HG03457 (cell line): Measurements from ENCODE around the gene SLC4A2.

ENCODE experiments used
- ATAC-seq: cut with Tn5 transposase; IDR thresholded peaks from one replicate; pipeline ENCODE4 v1.9.1; 2021; ENCODE audit warnings: moderate number of reproducible peaks; ENCODE audit not compliant: unreplicated experiment

The SLC4A2 gene

DNA sequence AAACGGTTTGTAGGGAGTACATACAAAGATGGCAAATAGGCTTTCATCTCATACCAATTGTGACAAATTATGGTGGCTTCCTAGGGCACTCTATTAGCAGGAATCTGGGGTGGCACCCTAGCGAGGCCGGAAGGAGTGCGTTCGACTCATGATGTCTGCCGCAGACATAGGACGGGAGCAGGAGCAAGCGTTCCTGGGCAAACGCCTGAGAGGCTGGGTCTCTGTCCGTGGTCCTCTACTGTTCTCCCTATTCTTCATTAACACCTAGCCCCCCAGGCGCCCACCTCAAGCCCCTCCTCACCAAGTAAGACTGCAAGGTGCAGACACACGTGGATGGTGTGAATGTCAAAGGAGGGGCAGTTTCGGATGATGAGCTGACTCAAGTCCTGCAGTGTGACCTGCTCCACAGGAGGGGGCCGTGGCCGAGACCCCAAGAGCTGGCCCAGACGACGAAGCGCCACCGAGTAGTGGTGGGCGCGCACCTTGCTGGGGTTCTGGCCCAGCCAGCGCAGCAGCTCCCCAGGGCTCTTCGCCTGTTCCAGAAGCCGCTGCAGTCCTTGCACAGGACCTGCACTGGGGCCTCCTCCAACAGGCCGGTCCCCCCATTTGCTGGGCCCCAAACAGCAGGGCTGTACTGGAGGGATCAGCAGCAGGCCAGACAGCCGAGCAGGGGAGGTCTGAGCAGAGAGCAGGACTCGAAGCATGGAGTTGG lies 20.0 kb downstream of the SLC4A2 start:
- no peak for ATAC-seq

DNA sequence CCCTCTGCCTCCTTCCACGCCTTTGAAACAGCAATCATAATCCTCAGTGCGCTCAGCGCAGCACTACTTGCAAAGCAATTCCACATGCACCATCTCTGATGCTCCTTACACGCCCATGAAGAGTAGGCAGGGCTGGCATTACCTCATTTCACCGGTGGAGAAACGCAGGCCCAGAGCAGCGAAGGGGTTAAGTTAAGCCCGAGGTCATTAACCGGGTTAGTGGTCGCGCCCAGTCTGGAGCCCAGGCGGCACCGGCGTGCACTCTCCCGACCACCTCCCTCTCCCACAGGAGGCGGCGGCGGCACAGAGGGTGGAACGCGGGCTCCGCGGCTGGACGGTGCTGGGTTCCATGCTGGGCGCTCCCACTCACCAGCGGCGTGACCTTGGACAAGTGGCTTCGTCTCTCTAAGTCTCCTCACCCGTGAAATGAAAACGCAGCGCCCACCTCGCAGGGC lies 20.7 kb downstream of the SLC4A2 start:
- ATAC-seq = no peak

DNA sequence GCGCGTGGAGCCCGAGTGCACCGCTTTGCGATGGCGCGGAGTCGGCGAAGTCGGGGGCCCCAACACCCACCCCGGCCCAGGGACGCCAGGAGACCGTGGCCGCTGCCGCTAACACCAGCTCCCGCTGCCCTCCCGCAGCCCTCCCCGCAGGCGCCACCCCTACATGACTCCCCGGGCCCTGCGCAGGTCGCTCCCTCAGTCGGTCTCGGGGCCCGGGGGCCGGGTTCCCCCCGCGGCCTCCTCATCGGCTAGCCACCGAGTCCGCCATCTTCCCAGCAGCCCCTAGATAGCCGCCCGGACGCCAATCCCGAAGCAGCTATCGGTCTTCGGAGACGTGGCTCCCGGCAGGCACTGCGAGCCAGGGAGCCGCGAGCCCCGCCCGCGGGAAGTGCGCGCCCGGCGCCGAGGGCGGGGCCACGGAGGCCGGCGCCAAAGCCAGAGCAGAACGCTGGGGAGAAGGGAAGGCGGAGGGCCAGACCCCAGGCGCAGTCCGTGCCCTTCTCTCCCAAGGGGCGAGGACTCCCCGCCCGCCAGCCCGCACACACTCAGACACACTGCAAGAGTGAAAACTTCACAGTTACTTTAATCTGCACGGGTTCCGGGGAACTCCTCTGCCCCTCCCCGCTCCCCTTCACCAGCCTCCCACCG lies 21.3 kb downstream of the SLC4A2 start, which contains the start of gene FASTK:
Gene FASTK, minus strand, starts transcription at position 288 of the 648 bp plus-strand sequence. Its CDS starts 43 bp downstream, at position 245.
- peak; percentile 53 for ATAC-seq

DNA sequence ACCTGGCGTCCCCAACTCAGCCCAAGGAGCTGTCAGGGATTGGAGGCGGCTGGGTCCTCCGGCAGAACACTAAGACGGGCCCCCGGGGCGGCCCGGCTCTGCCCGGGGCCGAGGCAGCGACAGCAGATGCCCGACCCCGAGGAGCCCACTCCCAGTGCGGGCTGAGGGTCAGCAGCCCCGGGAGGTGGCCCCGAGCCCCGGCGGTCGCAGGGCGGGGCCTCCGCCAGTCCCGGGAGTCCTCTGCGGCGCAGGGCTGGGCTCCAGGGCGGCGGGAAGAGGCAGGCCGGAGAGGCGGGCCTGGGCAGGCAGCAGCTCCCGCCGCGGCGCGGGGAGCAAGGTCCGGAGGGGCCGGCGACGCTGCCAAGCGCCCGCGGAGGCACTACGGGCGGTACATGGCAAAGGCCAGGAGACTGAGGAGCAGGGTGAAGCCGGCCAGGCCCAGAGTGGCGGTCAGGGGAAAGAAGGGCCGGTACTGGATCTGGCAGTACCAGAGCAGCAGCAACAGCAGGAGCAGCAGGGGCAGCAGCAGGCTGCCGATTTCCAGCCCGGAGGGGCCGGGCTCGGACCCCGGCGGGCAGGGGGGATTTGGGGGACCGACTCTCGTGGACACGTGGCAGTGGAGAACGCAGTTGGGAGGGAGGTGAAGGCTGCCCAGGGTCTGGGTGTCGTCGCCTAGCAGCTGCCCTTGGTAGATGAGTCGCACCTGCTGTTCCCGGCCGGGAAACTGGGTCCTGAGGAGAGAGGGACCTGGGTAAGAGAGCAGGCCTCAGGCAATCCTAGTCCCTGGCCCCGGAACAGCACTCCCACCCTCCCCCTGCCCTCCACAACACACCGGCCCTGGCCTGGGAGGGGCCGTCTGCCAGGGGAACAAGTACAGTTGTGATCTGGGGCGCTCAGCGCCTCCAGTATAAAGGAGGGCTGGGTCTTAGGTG lies 22.0 kb downstream of the SLC4A2 start:
- ATAC-seq = no peak

DNA sequence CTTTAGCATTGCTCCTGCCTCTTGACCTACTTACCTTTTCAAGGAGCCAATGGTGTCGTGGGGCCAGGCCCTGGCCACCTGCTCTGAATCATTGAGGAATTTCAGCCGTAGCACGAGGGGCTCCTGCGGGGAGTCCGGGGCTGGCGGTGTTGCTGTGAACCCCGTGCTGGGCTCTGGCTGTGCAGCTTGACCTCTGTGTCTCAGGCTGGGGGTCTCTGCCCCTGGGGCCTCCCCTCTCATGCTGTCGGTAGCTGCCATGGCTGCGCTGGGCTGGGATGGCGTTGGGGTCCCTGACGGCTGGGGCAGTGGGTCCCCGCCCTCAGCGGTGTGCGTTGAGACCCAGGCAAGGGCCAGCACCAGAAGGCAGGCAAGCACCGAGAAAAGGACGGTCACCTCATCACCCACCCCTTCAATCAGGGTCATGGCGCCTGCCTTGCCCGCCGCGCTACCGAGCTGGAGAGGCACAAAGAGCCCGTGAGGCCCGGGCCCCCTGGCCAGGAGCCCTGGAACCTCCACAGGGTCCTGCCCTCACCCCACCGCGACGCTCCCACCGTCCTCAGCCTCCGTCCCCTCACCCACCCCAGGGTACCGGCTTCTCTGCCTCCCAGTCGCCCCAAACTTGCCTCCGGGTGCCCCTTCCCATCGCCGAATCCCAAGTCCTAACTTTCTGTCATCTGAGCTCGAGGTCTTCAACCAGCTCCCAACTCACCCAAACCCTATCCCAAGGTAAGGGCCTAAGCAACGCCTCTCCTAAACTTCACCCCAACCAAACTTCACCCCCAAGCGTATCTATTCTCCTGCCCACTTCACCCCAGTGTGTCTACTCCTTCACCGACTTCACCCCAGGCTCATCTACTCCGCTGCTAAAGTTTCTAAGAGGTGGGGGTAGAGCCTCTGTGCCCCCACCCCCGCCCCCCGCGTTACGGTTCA lies 23.0 kb downstream of the SLC4A2 start:
- ATAC-seq = no peak

DNA sequence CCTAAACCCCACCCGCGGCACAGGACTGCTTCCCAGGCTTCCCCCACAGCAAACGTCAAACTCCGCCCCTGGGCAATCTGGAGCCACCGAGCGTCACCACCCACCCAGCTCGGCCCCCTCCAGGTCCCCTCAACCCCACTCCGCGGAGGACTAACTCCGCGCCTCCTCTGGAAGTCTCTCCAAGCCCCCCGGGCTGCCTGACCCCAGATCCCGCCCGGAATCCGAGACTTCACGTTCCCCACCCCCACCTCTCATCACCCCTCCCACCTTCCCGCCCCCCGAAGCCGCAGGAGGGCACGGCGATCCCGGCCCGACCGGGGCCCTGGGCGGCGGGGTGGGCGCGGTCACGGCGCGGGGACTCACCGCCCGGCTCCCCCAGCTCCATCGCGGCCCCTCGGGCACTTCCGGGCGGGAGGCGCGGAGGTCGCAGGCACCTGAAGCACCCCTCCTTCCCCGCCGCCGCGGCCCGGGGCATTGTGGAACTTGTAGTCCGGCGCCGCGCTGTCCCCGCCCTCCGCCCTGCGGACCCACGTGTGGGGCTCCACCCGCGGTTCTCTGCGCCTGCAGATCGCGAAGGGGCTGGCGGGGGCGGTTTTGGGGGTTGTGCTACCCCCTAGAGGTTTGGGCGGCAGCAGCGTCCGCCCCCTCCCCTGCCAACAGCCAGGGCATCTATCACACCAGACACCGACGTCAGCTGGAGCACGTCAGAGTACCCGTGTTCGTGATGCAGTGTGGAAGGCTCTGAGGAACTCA lies 23.9 kb downstream of the SLC4A2 start, which contains the start of gene TMUB1:
Gene TMUB1, minus strand, starts transcription at position 423 of the 753 bp plus-strand sequence. CDS start 930 bp downstream, outside the sequence.
- peak; percentile 35 for ATAC-seq

DNA sequence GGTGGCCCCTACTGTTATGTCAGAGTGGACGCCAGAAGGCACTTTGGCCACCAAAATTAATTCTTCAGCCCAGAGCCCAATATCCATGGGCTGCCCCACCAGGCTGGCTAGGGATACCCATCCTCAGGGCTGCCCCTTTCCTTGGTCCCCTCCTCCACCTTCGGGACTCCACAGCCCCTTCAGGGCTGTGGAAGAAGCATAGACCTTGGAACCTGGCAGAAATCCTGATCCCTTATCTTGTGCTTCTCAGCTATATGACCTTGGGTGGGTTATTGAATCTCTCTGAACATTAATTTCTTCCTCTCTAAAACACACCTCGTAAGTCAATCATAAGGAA lies 24.4 kb downstream of the SLC4A2 start:
- no peak for ATAC-seq

DNA sequence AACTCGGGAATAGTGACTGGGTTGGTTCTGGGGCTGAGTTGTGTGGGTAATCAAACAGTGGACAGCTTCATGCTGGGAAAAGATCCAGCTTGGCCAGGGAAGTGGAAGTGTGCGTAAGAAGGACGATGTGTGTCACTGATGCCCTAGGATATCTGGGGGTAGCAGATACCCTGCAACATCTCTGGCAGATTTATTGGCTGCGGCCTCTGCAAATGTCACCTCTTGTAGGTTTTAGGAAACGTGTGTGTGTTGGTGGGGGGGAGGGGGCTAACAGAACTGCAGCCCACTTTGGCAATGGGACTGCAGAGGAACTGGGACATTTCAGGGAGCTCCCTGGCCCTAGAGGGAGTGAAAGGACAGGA lies 25.9 kb downstream of the SLC4A2 start:
- no peak for ATAC-seq

DNA sequence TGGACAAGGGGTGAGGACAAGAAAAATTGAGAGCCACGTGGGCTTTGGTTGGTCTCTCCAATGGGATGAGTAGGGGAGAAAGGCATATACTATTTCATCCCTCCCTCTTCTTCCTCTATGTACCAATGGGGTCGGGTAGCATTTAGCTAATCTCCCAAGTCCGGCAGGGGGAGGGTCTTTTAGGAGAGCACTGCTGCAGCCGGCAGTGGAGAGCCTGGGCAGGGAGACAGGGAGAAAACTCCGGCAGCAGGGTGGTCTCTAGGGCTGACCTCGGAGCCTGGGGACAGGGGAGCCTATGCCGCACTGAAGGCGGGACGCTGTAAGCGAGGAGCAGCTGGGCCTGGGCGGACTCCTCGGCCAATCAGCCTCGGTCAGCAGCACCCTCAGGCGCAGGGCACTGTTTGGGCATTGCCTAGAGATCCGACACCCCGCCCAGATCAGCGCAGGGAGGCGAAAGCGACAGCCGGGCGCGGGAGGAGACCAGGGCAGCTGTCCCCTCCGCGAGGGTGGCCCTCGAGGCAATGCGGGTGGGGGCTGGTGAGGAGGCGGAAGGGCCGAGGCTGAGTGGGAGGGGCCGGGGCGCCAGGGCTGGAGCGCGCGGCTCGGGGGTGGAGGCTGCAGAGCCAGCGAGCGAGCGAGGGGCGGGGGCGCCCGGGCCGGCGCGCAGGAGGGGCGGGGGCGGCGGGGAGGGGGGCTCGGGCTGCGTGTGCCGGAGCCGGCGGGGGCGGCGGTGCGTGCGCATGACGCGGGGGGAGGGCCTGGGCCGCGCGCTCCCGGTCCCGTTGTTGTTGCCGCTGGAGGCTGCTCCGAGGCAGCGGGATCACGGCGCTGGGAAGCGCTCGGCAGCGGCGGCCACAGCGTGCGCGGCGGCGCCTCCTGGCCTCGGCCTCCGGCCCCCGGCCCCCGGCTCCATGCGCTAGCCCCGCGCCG lies 26.6 kb downstream of the SLC4A2 start, which contains the start of gene AGAP3:
Gene AGAP3, plus strand, starts transcription at position 785 of the 930 bp plus-strand sequence. CDS start 267 bp downstream, outside the sequence.
- peak; percentile 30 for ATAC-seq

DNA sequence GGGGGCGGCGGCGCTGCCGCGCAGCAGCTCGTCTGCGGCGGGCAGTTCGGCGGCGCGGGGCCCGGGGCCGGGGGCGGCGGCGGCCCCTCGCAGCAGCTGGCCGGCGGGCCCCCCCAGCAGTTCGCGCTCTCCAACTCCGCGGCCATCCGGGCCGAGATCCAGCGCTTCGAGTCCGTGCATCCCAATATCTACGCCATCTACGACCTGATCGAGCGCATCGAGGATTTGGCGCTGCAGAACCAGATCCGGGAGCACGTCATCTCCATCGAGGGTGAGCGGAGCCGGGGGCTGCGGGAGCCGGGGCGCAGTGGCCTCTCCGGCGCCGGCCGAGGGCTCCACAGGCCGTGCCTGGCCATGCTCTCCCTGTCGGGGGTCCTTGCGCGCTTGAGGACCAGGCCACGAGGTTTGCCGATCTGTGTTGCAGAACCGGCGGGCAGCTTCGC lies 27.4 kb downstream of the SLC4A2 start:
- ATAC-seq = no peak

DNA sequence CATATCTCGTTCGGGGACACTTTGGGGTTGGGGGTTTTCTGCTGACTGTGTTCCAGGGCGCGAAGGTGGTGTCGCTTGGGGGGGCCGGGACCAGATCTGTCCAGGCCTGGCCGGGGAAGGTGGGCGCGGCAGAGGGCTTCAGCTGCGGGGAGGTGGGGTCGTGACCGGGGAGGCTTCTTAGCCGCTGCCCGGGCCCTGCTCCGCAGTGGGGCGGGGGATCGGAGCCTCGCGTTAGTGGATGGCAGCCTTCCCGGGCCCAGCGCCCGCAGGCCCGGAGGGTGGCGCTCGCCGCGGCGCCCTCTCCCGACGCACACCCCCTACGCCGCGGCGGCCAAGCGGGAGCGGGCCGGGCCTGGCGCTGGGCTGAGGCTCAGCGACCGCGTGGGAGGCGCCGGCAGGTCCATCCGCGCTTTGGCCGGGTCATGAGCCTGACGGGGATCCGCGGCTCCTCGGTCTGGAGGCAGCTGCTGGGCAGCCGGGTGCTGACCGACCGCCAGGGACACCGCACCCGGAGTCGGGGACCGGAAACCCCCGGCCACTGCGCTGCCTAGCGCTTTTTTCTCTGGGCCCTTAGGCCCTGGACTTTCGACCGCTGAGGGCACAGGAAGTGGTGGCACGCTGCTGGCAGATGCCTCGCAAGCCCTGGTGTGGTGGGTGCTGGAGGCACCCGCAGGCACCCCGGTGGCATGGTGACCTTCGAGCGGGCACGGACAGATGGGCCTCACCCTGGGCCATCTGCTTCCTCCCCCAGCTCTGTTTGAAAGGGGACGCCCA lies 28.0 kb downstream of the SLC4A2 start:
- no peak for ATAC-seq

DNA sequence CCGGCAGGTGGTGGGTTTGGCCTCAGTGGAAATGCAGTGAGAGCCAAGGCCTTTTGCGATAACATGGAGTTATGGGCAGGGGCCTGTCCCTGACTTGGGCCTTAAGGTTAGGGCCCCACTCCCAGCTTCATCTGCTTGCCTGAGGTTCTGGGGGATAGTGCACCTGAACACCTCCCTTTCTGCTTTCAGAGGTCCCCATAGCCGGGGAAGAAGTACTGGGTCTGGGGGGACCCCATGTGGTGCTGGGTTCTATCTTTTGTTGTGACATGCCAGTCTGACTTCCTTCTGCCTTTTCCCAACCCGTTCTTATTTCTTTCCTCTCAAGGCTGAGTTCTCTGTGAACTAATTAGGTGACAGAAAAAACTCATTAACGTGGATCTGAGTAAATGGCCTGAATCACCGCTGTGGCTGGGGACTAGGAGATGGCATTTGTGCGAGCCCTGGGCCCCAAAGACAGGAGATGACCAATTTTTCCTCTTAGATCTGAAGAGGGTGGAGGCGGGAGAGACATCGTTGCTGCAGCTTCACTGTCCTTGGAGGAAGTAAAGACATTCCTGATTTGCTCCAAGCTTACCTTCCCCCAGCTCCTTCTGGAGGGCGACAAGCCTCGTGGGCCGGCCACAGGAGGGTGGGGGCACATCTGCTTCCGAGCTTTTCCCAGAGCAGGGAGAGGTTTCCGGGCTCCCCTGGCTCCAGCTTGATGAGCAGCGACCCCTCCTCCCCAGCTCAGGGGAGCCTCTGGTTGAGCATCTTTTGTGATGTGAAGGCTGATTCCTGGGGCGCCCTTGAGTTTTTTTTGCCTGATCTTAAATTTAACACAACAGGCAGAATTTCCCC lies 28.8 kb downstream of the SLC4A2 start:
- no peak for ATAC-seq

DNA sequence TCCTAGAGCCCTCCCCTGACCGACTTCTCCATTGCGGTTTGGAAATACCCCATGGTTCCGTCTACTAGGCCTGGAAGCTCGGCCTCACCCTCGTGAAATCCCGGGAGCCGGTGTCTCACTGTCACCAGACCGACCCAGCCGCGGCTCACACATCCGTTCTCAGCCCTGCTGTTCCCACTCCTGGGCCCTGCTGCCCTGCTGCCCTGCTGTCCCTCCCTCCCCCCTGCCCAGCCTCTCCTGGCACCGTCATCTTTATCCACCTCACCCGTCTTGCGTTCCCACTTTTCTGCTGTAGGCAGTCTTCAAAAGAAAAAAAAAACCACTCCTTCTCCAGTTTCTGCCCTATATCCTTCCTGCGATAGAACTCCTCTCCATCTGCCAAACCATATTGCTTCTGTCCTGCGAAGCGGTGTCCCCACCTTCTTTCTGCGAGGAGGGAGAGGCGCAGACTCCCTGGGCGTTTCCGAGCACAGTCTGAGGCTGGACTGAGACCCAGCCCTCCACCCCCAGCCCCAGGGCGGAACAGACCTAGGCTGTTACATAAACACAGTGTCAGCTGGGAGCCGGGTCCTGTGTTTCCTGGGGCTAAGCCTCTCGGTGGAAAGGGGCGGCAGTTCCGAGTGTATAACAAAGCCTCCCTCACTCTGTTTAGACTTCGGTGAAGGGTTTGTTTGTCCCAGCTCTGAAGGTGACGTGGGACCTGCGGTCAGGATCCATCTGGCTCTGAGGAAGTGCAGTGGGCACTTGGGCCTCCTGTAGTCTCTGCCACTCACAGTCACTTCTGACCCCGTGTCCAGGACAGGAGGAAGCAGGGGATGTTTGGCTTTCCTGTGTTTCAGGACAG lies 29.7 kb downstream of the SLC4A2 start:
- ATAC-seq = no peak

DNA sequence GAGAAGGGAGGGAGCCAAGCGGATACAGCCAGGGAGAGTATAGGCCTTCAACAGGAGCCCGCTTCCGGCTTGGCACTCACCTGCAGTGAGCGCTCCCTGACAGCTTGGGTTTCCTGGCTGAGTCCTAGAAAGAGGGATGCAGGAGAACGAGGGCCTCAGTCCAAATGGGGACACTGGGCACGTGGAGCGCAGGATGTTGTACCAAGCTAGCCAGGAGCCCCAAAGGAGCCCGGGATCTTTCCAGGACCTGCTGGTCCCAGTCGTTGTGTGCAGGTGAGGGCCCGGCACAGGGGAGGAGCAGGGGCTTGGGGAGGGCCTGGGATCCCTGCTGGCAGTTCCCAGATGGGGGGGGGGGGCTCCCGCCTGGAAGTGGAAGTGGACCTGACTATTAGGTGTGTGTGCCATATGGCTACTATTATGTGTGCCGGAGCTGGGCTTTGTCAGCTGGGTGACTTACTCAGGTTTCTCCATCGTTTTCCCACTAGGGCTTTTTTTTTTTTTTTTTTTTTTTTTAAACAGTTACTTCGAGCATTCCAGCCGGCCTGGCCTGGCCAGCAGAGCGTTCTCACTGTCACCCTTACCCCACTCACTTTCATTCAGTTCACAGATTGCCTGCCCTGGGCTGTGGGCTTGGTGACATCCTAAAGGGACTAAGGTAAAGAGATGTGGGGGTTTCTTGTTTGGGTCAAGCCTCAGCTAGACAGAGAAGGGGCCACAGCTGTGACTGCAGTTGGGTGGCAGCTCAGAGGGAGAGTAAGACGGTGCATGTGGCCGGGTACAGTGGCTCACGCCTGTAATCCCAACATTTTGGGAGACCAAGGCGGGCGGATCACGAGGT lies 30.7 kb downstream of the SLC4A2 start:
- no peak for ATAC-seq

DNA sequence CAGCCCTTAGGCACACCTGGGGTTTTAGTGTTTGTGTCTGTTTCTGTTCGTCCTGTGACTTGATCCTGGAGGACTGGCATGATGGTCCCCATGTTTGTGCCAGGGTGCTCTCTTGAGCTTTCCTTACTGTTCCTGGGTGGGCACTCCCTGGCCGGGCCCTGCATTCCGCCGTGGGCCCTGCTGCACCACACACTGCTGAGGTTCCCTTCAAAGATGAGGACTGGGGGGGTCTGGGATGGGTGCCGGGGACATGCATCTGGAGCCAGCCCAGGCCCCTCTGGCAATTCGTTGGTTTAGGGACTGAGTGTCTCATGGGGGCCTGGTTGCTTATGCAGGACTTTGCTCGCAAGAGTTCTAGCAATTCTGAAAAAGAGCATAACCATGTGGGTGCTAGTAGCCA lies 31.6 kb downstream of the SLC4A2 start:
- no peak for ATAC-seq
